K562 (cell line): ENCODE results near the gene ATL1. TPM values are rescaled to one million over a fixed set of nuclear protein-coding genes. Genes with fewer than 3 reads are reported as not detected.
A peak's percentile ranks its signal among the peaks of the same experiment; 100 is the strongest.

ENCODE experiments used
- ATAC-seq: fragments of 200-7000 bp; cut with Tn5 transposase; 3 replicates; pipeline ENCODE4 v1.9.1; 2020; ENCODE audit warnings: moderate library complexity
- BruUV-seq: library from RNA; stranded (reverse); fragments of 400-500 nt; replicated peaks from 2 replicates; lab custom pipeline; 2021; lab: Mats Ljungman, UMichigan
- CTCF ChIA-PET: fragments of 300-600 bp; formaldehyde crosslinking; extraction: SDS; loops from one replicate; lab custom pipeline; 2021; ENCODE audit warnings: low intra/inter-chr PET ratio; lab: Yijun Ruan, JAX
- POLR2A ChIA-PET: fragments of 300-600, 350-650 bp; sonication (Branson Sonifier 250); formaldehyde crosslinking; extraction: SDS; loops from one replicate; lab custom pipeline; 2021; ENCODE audit warnings: antibody characterized with exemption, inconsistent platforms; lab: Yijun Ruan, JAX
- DNase-seq, 4 experiments: peaks; one replicate each; pipeline versions ENCODE4 v3.0.0 to v3.0.0-alpha.2; 2011 to 2018; ENCODE audit warnings: low spot score in 3 of 4, mixed read lengths in 3 of 4; ENCODE audit errors: extremely low read depth in 1 of 4
- FAIRE-seq: peaks from 2 replicates; lab custom pipeline; 2011; peaks lifted over from hg19 to GRCh38; lab: Jason Lieb, UNC
- H2AFZ ChIP-seq: 2 replicates; pipeline ENCODE4 v1.6.0; 2011; ENCODE audit warnings: low read depth, low read length, control low read depth, inconsistent platforms
- H3K27ac ChIP-seq: fragments of 200-600 bp; 3 replicates; pipeline ENCODE4 v1.8.0; 2011; ENCODE audit warnings: low read depth, mild to moderate bottlenecking, control low read depth, inconsistent platforms, low read length, moderate library complexity, mixed read lengths; ENCODE audit errors: extremely low read depth
- H3K27me3 ChIP-seq, 2 experiments: fragments of 300-600 bp in 1 of 2; 2 replicates in 1 of 2; 3 replicates in 1 of 2; pipeline versions ENCODE4 v1.6.0 to v1.8.0; 2011; ENCODE audit warnings: inconsistent platforms in 2 of 2, low read length in 2 of 2, mild to moderate bottlenecking in 1 of 2, mixed read lengths in 1 of 2, moderate library complexity in 1 of 2; ENCODE audit not compliant: control insufficient read depth in 2 of 2, insufficient read depth in 2 of 2
- H3K36me3 ChIP-seq: fragments of 300-600 bp; 3 replicates; pipeline ENCODE4 v1.8.0; 2011; ENCODE audit warnings: mild to moderate bottlenecking, low read length, inconsistent platforms; ENCODE audit not compliant: control insufficient read depth, insufficient read depth
- H3K4me1 ChIP-seq, 2 experiments: fragments of 200-600 bp in 1 of 2; replicated peaks in 1 of 2; 2 replicates in 1 of 2; 3 replicates in 1 of 2; pipeline versions ENCODE4 v1.5.1 to v1.8.0; 2011; ENCODE audit warnings: inconsistent platforms in 2 of 2, low read length in 2 of 2, mild to moderate bottlenecking in 1 of 2, mixed read lengths in 1 of 2, moderate library complexity in 1 of 2; ENCODE audit not compliant: control insufficient read depth in 2 of 2, insufficient read depth in 2 of 2
- H3K4me2 ChIP-seq: 2 replicates; pipeline ENCODE4 v1.6.1; 2011; ENCODE audit warnings: low read length, control low read depth, inconsistent platforms, mixed read lengths; ENCODE audit not compliant: insufficient read depth
- H3K4me3 ChIP-seq: fragments of 200-600 bp; sonication (generic), shearing (Covaris generic); 2 replicates; pipeline ENCODE4 v1.5.1; 2016; ENCODE audit warnings: control low read depth, inconsistent platforms
- H3K79me2 ChIP-seq: fragments of 200-600 bp; 3 replicates; pipeline ENCODE4 v1.8.0; 2011; ENCODE audit warnings: low read length, inconsistent platforms; ENCODE audit not compliant: control insufficient read depth, insufficient read depth
- H3K9ac ChIP-seq, 2 experiments: 2 replicates each; pipeline versions ENCODE4 v1.6.0 to v1.6.1; 2011; ENCODE audit warnings: low read depth in 2 of 2, low read length in 2 of 2, control low read depth in 1 of 2, inconsistent platforms in 1 of 2, mild to moderate bottlenecking in 1 of 2, mixed read lengths in 1 of 2; ENCODE audit not compliant: insufficient read depth in 1 of 2
- H3K9me1 ChIP-seq: one replicate; pipeline ENCODE4 v1.6.0; 2011; ENCODE audit warnings: inconsistent platforms, mild to moderate bottlenecking, low read length, moderate library complexity; ENCODE audit not compliant: control insufficient read depth, insufficient read depth
- H3K9me3 ChIP-seq: replicated peaks from 2 replicates; pipeline ENCODE4 v1.5.1; 2011; ENCODE audit warnings: low read depth, low read length, inconsistent platforms; ENCODE audit not compliant: control insufficient read depth, insufficient read depth
- H4K20me1 ChIP-seq: replicated peaks from 2 replicates; pipeline ENCODE4 v1.6.1; 2011; ENCODE audit warnings: low read length, inconsistent platforms, mixed read lengths; ENCODE audit not compliant: control insufficient read depth, insufficient read depth
- FOSL1 ChIP-seq: fragments of 200-800 bp; sonication (Bioruptor generic); conservative IDR thresholded peaks from 2 replicates; pipeline ENCODE4 v1.6.1; 2016; ENCODE audit warnings: missing genetic modification characterization, missing compliant biosample characterization
- HDAC6 ChIP-seq: IDR thresholded peaks from 2 replicates; pipeline ENCODE4 v1.6.1; 2012; ENCODE audit warnings: low read depth, mild to moderate bottlenecking, control low read depth, inconsistent platforms, low read length, moderate library complexity
- KLF13 ChIP-seq: fragments of 450-650 bp; IDR thresholded peaks from 2 replicates; pipeline ENCODE4 v1.6.1; 2016; ENCODE audit warnings: missing genetic modification characterization, low read depth, mild to moderate bottlenecking, missing compliant biosample characterization, moderate library complexity, borderline replicate concordance
- ZNF274 ChIP-seq: IDR thresholded peaks from 2 replicates; pipeline ENCODE4 v1.6.1; 2011; ENCODE audit warnings: low read depth, mild to moderate bottlenecking, low read length, moderate library complexity, borderline replicate concordance
- WGBS: fragments of 100-300 bp; shearing (Covaris generic); methylation state at CpG from one replicate; pipeline ENCODE4 v1.1.6; 2016; ENCODE audit warnings: low coverage, mixed read lengths; ENCODE audit not compliant: insufficient coverage; ENCODE audit errors: missing lambda C conversion rate; 5-methylcytosine and 5-hydroxymethylcytosine counted together
- in situ Hi-C: fragments of 300-500 bp; cut with MboI; formaldehyde crosslinking; loops from 4 replicates; pipeline ENCODE4 v1.15.0; 2018; ENCODE audit warnings: inconsistent platforms, mixed read lengths
- intact Hi-C: fragments of 100-400 bp; cut with micrococcal nuclease; formaldehyde crosslinking; loops from 2 replicates; pipeline ENCODE4 v1.14.2; 2022
- polyA plus RNA-seq, 8 experiments: library from polyadenylated mRNA; depleted of rRNA in 4 of 8; stranded (reverse) in 5 of 8; unstranded in 3 of 8; fragments of >200 nt; fragmentation: Nextera tagmentation in 2 of 8; fragmentation: Illumina TruSeq in 1 of 8; extraction: Ambion mirVana in 2 of 8; extraction: Trizol in 1 of 8; gene quantifications; 2 replicates each; pipeline versions ENCODE4 v1.2.1 to v1.2.3, GENCODE V29; 2011 to 2014; ENCODE audit warnings: inconsistent platforms in 1 of 8, missing spikeins in 1 of 8
- total RNA-seq, 7 experiments: library from RNA; depleted of rRNA in 6 of 7; stranded (reverse); fragments of >200 nt in 6 of 7; fragmentation: Illumina TruSeq in 2 of 7; extraction: Trizol in 2 of 7; gene quantifications; 2 replicates each; pipeline versions ENCODE4 v1.2.1 to v1.2.3, GENCODE V29; 2011 to 2021; ENCODE audit warnings: low replicate concordance in 1 of 7
- TF ChIP-seq, protein P1 (sequence below), 2 experiments: IDR thresholded peaks in 1 of 2; conservative IDR thresholded peaks in 1 of 2; 2 replicates each; pipeline ENCODE4 v1.6.1; 2016; ENCODE audit warnings: low read depth in 2 of 2, mild to moderate bottlenecking in 1 of 2, missing compliant biosample characterization in 1 of 2, missing genetic modification characterization in 1 of 2, moderate library complexity in 1 of 2

Gene ATL1
- total and polyA plus RNA-seq, 9 of the 15 experiments (the other 6 are each of a cell fraction or from before 2014, with no cell fraction given), result 0.04 to 0.16 (median 0.07) TPM; not detected in 4

DNA sequence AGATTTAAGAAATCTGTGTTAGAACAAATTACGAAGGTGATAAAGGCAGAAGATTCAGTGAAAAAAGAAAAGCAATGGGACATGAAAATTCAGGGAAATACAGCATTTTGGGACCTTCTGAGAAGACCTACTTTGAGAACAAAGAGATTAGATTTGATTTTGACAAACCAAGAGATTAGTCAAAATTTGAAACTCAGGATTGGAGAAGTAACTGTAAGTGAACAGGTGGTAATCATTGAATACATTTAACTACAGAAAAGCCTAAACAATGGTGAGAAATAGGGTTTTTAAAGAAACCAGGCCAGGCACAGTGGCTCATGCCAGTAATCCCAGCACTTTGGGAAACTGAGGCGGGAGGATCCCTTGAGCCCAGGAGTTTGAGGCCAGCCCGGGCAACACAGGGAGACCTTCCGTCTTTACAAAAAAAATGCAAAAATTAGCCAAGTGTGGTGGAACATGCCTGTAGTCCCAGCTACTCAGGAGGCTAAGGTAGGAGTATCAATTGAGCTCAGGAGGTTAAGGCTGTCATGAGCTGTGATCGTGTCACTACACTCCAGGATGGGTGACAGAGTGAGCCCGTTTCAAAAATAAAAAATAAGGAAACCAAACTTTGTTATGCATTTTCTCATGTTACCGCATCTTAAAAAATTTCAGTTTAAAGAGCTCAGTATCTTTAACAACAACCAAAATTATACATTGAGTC lies 117.0 kb downstream of the ATL1 start (continued):
- TF ChIP-seq, protein P1, sequence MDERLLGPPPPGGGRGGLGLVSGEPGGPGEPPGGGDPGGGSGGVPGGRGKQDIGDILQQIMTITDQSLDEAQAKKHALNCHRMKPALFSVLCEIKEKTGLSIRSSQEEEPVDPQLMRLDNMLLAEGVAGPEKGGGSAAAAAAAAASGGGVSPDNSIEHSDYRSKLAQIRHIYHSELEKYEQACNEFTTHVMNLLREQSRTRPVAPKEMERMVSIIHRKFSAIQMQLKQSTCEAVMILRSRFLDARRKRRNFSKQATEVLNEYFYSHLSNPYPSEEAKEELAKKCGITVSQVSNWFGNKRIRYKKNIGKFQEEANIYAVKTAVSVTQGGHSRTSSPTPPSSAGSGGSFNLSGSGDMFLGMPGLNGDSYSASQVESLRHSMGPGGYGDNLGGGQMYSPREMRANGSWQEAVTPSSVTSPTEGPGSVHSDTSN (CRISPR knock-in tag; IDR thresholded peaks at IDR 0.05; ENCODE audit: low read depth), result no peak
- TF ChIP-seq, protein P1 (tag; conservative IDR thresholded peaks at IDR 0.05; ENCODE audit: low read depth), result no peak
- TF ChIP-seq HDAC6, result no peak

GRCh38 chr14:50677527-50678063 lies 117.7 kb downstream of the ATL1 start:
- Histone ChIP-seq H3K9me3 (no peaks in the 10 kb centered on the region), H3K27ac (no peak overlapping the region), H3K27me3 (no peaks in the 10 kb centered on the region), H3K79me2 (no peaks in the 10 kb centered on the region), H3K9ac (no peak overlapping the region), H4K20me1 (no peaks in the 10 kb centered on the region), H3K4me1 (no peaks in the 10 kb centered on the region; a peak in 1 of 5 replicates), H3K4me3 (no peak overlapping the region), H3K4me2 (no peak overlapping the region), H3K9me1 (no peaks in the 10 kb centered on the region), H3K36me3 (no peaks in the 10 kb centered on the region), H2AFZ (peak overlapping the region; percentile 15; the same call in 1 of the 2 replicates)
- FAIRE-seq, result no peak
- 16% methylated on average over 5 of the region's 5 CpGs for WGBS
- BruUV-seq, result no TSS peak
- POLR2A ChIA-PET, result interaction anchor here (0.6 kb wide), 2 partner anchors 13 to 1786 kb away, joined by 3 read pairs; no protein-coding TSS in a partner anchor
- CTCF ChIA-PET, result no interaction called here
- intact Hi-C loops, result no loop called here
- TF ChIP-seq FOSL1 (0 out of 2 replicates have a peak, but pooled peaks have one; percentile 11), ZNF274 (no peak), KLF13 (tag) (no peak)
- DNase-seq, result no peak
- no peak for ATAC-seq
- in situ Hi-C loops, result no loop called here
